H1 (cell line): ENCODE measurements around the gene MRPS12. TPM values are rescaled to one million over a fixed set of nuclear protein-coding genes. Genes with fewer than 3 reads are reported as not detected.

ENCODE experiments used
- CTCF ChIA-PET: fragments of 300-600 bp; sonication (Branson Sonifier 250); formaldehyde crosslinking; loops from one replicate; lab custom pipeline; 2021; ENCODE audit not compliant: partially characterized antibody; lab: Charles Lee
- POLR2A ChIA-PET: fragments of 300-600 bp; sonication (Branson Sonifier 250); formaldehyde crosslinking; loops from one replicate; lab custom pipeline; 2021; ENCODE audit warnings: inconsistent platforms; ENCODE audit not compliant: partially characterized antibody; lab: Charles Lee
- DNase-seq, 2 experiments: peaks; one replicate each; pipeline versions ENCODE4 v3.0.0 to v3.0.0-alpha.2; 2010 to 2022; ENCODE audit warnings: low spot score in 2 of 2, low read depth in 1 of 2, mixed read lengths in 1 of 2
- FAIRE-seq: peaks from 2 replicates; lab custom pipeline; 2011; peaks lifted over from hg19 to GRCh38; lab: Jason Lieb, UNC
- H2AFZ ChIP-seq: 2 replicates; pipeline ENCODE4 v1.8.1; 2012; ENCODE audit warnings: low read length, inconsistent platforms
- H2AK5ac ChIP-seq: 2 replicates; pipeline ENCODE4 v1.6.1; 2013; ENCODE audit warnings: low read depth, low read length
- H2BK120ac ChIP-seq: replicated peaks from 2 replicates; pipeline ENCODE3; 2013; ENCODE audit warnings: low read depth, low read length, inconsistent platforms
- H2BK12ac ChIP-seq: 2 replicates; pipeline ENCODE4 v1.6.1; 2013; ENCODE audit warnings: low read depth, low read length
- H2BK15ac ChIP-seq: 2 replicates; pipeline ENCODE4 v1.6.1; 2013; ENCODE audit warnings: low read length
- H2BK20ac ChIP-seq: 2 replicates; pipeline ENCODE4 v1.6.1; 2013; ENCODE audit warnings: low read length
- H2BK5ac ChIP-seq: 2 replicates; pipeline ENCODE4 v1.6.1; 2013; ENCODE audit warnings: low read depth, low read length
- H3K14ac ChIP-seq: 2 replicates; pipeline ENCODE4 v1.6.1; 2013; ENCODE audit warnings: inconsistent platforms; ENCODE audit not compliant: insufficient read length
- H3K18ac ChIP-seq: 2 replicates; pipeline ENCODE4 v1.6.1; 2013; ENCODE audit warnings: low read length; ENCODE audit errors: extremely low read depth
- H3K23ac ChIP-seq: 2 replicates; pipeline ENCODE4 v1.6.1; 2013; ENCODE audit warnings: inconsistent platforms; ENCODE audit not compliant: insufficient read length
- H3K23me2 ChIP-seq: 2 replicates; pipeline ENCODE4 v1.6.1; 2013; ENCODE audit warnings: low read depth, low read length
- H3K27ac ChIP-seq: 2 replicates; pipeline ENCODE4 v1.6.1; 2011; ENCODE audit warnings: low read depth, low read length, inconsistent platforms
- H3K27me3 ChIP-seq, 4 experiments: replicated peaks in 1 of 4; 1 replicate in 1 of 4; 2 replicates in 3 of 4; pipeline versions ENCODE4 v1.6.1 to v1.8.1; 2011 to 2013; ENCODE audit warnings: low read length in 3 of 4, mild to moderate bottlenecking in 3 of 4, inconsistent platforms in 2 of 4, mixed read lengths in 2 of 4, moderate library complexity in 1 of 4; ENCODE audit not compliant: control insufficient read depth in 3 of 4, insufficient read depth in 3 of 4; ENCODE audit errors: extremely low read depth in 1 of 4
- H3K36me3 ChIP-seq, 4 experiments: 2 replicates each; pipeline versions ENCODE4 v1.6.1 to v1.8.1; 2011 to 2013; ENCODE audit warnings: mild to moderate bottlenecking in 4 of 4, low read length in 3 of 4, moderate library complexity in 2 of 4, control low read depth in 1 of 4, inconsistent platforms in 1 of 4; ENCODE audit not compliant: insufficient read depth in 4 of 4, control insufficient read depth in 2 of 4
- H3K4ac ChIP-seq: replicated peaks from 2 replicates; pipeline ENCODE3; 2013; ENCODE audit warnings: low read length, low read depth, mixed read lengths, inconsistent platforms; ENCODE audit not compliant: insufficient read length
- H3K4me1 ChIP-seq, 4 experiments: replicated peaks in 1 of 4; 1 replicate in 1 of 4; 2 replicates in 3 of 4; pipeline versions ENCODE4 v1.6.1 to v1.8.1; 2011 to 2013; ENCODE audit warnings: low read length in 3 of 4, inconsistent platforms in 2 of 4, mixed read lengths in 1 of 4; ENCODE audit not compliant: insufficient read depth in 4 of 4, control insufficient read depth in 3 of 4
- H3K4me2 ChIP-seq, 2 experiments: 2 replicates each; pipeline versions ENCODE4 v1.6.1 to v1.8.1; 2011 to 2013; ENCODE audit warnings: low read depth in 2 of 2, low read length in 2 of 2, control low read depth in 1 of 2, inconsistent platforms in 1 of 2, mild to moderate bottlenecking in 1 of 2; ENCODE audit not compliant: insufficient read depth in 1 of 2
- H3K4me3 ChIP-seq, 4 experiments: fragments of 200-600, 300-600 bp in 1 of 4; sonication (generic), shearing (Covaris generic), sonication (Bioruptor Twin) in 1 of 4; 2 replicates each; pipeline versions ENCODE4 v1.5.1 to v1.8.1; 2011 to 2016; ENCODE audit warnings: low read length in 4 of 4, low read depth in 3 of 4, control low read depth in 2 of 4, inconsistent platforms in 2 of 4, mild to moderate bottlenecking in 2 of 4, mixed read lengths in 1 of 4, moderate library complexity in 1 of 4; ENCODE audit not compliant: insufficient read depth in 2 of 4; ENCODE audit errors: extremely low read depth in 1 of 4
- H3K56ac ChIP-seq: replicated peaks from 2 replicates; pipeline ENCODE3; 2013; ENCODE audit warnings: low read depth, mild to moderate bottlenecking, mixed read lengths, low read length, inconsistent platforms; ENCODE audit not compliant: insufficient read length
- H3K79me1 ChIP-seq: 2 replicates; pipeline ENCODE4 v1.6.1; 2013; ENCODE audit warnings: low read depth, low read length, control low read depth
- H3K79me2 ChIP-seq, 2 experiments: 2 replicates each; pipeline versions ENCODE4 v1.6.1 to v1.8.1; 2012 to 2013; ENCODE audit warnings: low read length in 2 of 2, mild to moderate bottlenecking in 2 of 2, inconsistent platforms in 1 of 2; ENCODE audit not compliant: insufficient read depth in 2 of 2, control insufficient read depth in 1 of 2
- H3K9ac ChIP-seq, 4 experiments: replicated peaks in 1 of 4; 1 replicate in 1 of 4; 2 replicates in 3 of 4; pipeline versions ENCODE4 v1.6.1 to v1.8.1; 2011 to 2013; ENCODE audit warnings: low read depth in 3 of 4, low read length in 3 of 4, control low read depth in 2 of 4, mild to moderate bottlenecking in 2 of 4, moderate library complexity in 2 of 4, inconsistent platforms in 1 of 4; ENCODE audit errors: extremely low read depth in 1 of 4
- H3K9me3 ChIP-seq, 2 experiments: 2 replicates each; pipeline versions ENCODE4 v1.6.1 to v1.8.1; 2012 to 2013; ENCODE audit warnings: mild to moderate bottlenecking in 2 of 2, moderate library complexity in 2 of 2, control low read depth in 1 of 2, inconsistent platforms in 1 of 2, low read depth in 1 of 2, low read length in 1 of 2, mixed read lengths in 1 of 2; ENCODE audit not compliant: insufficient read depth in 2 of 2
- H4K20me1 ChIP-seq, 2 experiments: replicated peaks in 1 of 2; 2 replicates each; pipeline versions ENCODE3 to v1.8.1; 2011 to 2013; ENCODE audit warnings: inconsistent platforms in 2 of 2, low read length in 2 of 2, mild to moderate bottlenecking in 1 of 2; ENCODE audit not compliant: insufficient read depth in 2 of 2, control insufficient read depth in 1 of 2
- H4K5ac ChIP-seq: 2 replicates; pipeline ENCODE4 v1.6.1; 2013; ENCODE audit warnings: low read length, low read depth, mixed read lengths, inconsistent platforms; ENCODE audit not compliant: insufficient read length
- H4K8ac ChIP-seq: 2 replicates; pipeline ENCODE4 v1.8.0; 2013; ENCODE audit warnings: mild to moderate bottlenecking, moderate library complexity, low read length, inconsistent platforms; ENCODE audit not compliant: insufficient read depth; ENCODE audit errors: extremely low read depth
- H4K91ac ChIP-seq: replicated peaks from 2 replicates; pipeline ENCODE3; 2013; ENCODE audit warnings: low read length, mixed read lengths, inconsistent platforms; ENCODE audit not compliant: insufficient read length
- BRCA1 ChIP-seq: IDR thresholded peaks from 2 replicates; pipeline ENCODE4 v1.6.1; 2012; ENCODE audit warnings: low read depth, low read length, improper control_type of control experiment
- CREB1 ChIP-seq: IDR thresholded peaks from 2 replicates; pipeline ENCODE4 v1.6.1; 2012; ENCODE audit warnings: inconsistent platforms
- E2F6 ChIP-seq: IDR thresholded peaks from 2 replicates; pipeline ENCODE4 v1.6.1; 2012; ENCODE audit warnings: inconsistent platforms
- FOSL1 ChIP-seq: IDR thresholded peaks from 2 replicates; pipeline ENCODE4 v1.6.1; 2011; ENCODE audit warnings: mild to moderate bottlenecking, low read depth, low read length, moderate library complexity; ENCODE audit not compliant: insufficient read depth
- HDAC2 ChIP-seq, 2 experiments: fragments of 300-600 bp in 1 of 2; sonication (generic) in 1 of 2; IDR thresholded peaks; 2 replicates each; pipeline ENCODE4 v1.6.1; 2011 to 2012; ENCODE audit warnings: low read depth in 2 of 2, low read length in 2 of 2, mild to moderate bottlenecking in 2 of 2, moderate library complexity in 2 of 2, borderline replicate concordance in 1 of 2, inconsistent platforms in 1 of 2
- RFX5 ChIP-seq: IDR thresholded peaks from 2 replicates; pipeline ENCODE4 v1.6.1; 2011; ENCODE audit warnings: low read depth, low read length, improper control_type of control experiment, borderline replicate concordance
- SIX5 ChIP-seq: IDR thresholded peaks from 2 replicates; pipeline ENCODE4 v1.6.1; 2011; ENCODE audit warnings: mild to moderate bottlenecking, low read depth, low read length
- SUZ12 ChIP-seq: fragments of 200-600 bp; sonication (generic); IDR thresholded peaks from 2 replicates; pipeline ENCODE4 v1.6.1; 2012; ENCODE audit warnings: mild to moderate bottlenecking, inconsistent platforms, low read length, moderate library complexity, mixed read lengths
- YY1 ChIP-seq: IDR thresholded peaks from 2 replicates; pipeline ENCODE4 v1.6.1; 2011; ENCODE audit warnings: low read depth, mild to moderate bottlenecking, low read length
- WGBS, 2 experiments: shearing (Covaris generic) in 1 of 2; methylation state at CpG; one replicate each; pipeline versions ENCODE4 v1.1.6 to v1.1.7; 2013 to 2015; ENCODE audit warnings: low lambda C conversion rate in 2 of 2, mixed read lengths in 2 of 2, inconsistent platforms in 1 of 2, low coverage in 1 of 2, missing lambda C conversion rate in 1 of 2; ENCODE audit not compliant: insufficient replicate concordance in 2 of 2, insufficient coverage in 1 of 2, insufficient read length in 1 of 2; ENCODE audit errors: extremely low coverage in 1 of 2, missing lambda C conversion rate in 1 of 2; 5-methylcytosine and 5-hydroxymethylcytosine counted together
- polyA plus RNA-seq, 7 experiments: library from polyadenylated mRNA; depleted of rRNA in 3 of 7; stranded (reverse) in 5 of 7; unstranded in 2 of 7; fragments of >200 nt in 5 of 7; fragments of 200-250 nt in 2 of 7; gene quantifications; 1 replicate in 5 of 7; 2 replicates in 1 of 7; 4 replicates in 1 of 7; pipeline versions ENCODE4 v1.2.1 to v1.2.3, GENCODE V29; 2011 to 2013; ENCODE audit warnings: missing spikeins in 2 of 7, mixed read lengths in 2 of 7
- total RNA-seq: library from RNA; stranded (reverse); fragmentation: NEBNext Ultra II Directional; extraction: Animal tissue kit (Norgen Biotek cat#: 25700); gene quantifications from 2 replicates; pipeline ENCODE4 v1.2.1, GENCODE V29; 2021

Gene MRPS12
- total and polyA plus RNA-seq, 2 of the 8 experiments (the other 6 are each of a cell fraction or from before 2014, with no cell fraction given) = 79.0 to 175 TPM

GRCh38 chr19:38888876-38889275 is 41.9 kb upstream of the MRPS12 start:
- Histone ChIP-seq H3K36me3 (no peaks in the 10 kb centered on the region), H3K23ac (no peak overlapping the region), H3K4me3 (no peak overlapping the region), H3K4ac (no peak overlapping the region), H3K14ac (no peak overlapping the region), H3K18ac (no peak overlapping the region), H4K91ac (no peak overlapping the region), H2BK15ac (no peak overlapping the region), H2BK5ac (no peak overlapping the region), H2BK120ac (no peak overlapping the region), H3K4me2 (no peak overlapping the region), H2BK12ac (no peak overlapping the region), H3K27me3 (no peaks in the 10 kb centered on the region), H2BK20ac (no peak overlapping the region), H4K20me1 (peaks cover 0 to 2% of the 10 kb centered on the region in 2 experiments), H4K8ac (no peak overlapping the region), H4K5ac (no peak overlapping the region), H3K79me2 (no peaks in the 10 kb centered on the region), H3K56ac (no peak overlapping the region), H3K79me1 (no peaks in the 10 kb centered on the region), H2AK5ac (no peak overlapping the region), H2AFZ (no peak overlapping the region), H3K9ac (no peak overlapping the region), H3K27ac (no peak overlapping the region), H3K9me3 (no peaks in the 10 kb centered on the region), H3K4me1 (no peaks in the 10 kb centered on the region), H3K23me2 (no peaks in the 10 kb centered on the region)
- WGBS, 2 experiments = 94% methylated on average over 16 of the region's 17 CpGs; no CpG with 5 or more reads in 1 of the 2 experiments
- ChIA-PET POLR2A (interaction anchor here (1.2 to 3.4 kb wide), 4 partner anchors 11 to 46 kb away, joined by 3 to 30 read pairs (median 8); partner anchors contain the start of genes HNRNPL, MRPS12, NFKBIB and SARS2), CTCF (interaction anchor here (0.6 to 5.9 kb wide), 14 partner anchors 8 to 400 kb away, joined by 3 to 97 read pairs (median 6); partner anchors contain the start of genes NFKBIB, RINL and SIRT2)
- no peak for FAIRE-seq
- no peak for DNase-seq
- TF ChIP-seq FOSL1 (no peak), SUZ12 (no peak), BRCA1 (no peak), SIX5 (no peak), E2F6 (no peak), RFX5 (no peak), HDAC2 (IDR thresholded peaks at IDR 0.05; ENCODE audit: borderline replicate concordance in 1 of 2, low read depth in 2 of 2, low read length in 2 of 2) (no peak), CREB1 (no peak), YY1 (no peak)
